IPS-18c (cell line): ENCODE results near the gene CNGB1.
"Not testable (repeated sequence)": the region's sequence is repeated elsewhere in the genome, so short reads cannot be mapped to it uniquely, and the experiment has no call there.

ENCODE experiments used
- H3K4me3 ChIP-seq: 2 replicates; pipeline ENCODE4 v1.7.0; 2013; ENCODE audit warnings: low read depth, mild to moderate bottlenecking, low read length, moderate library complexity; ENCODE audit not compliant: insufficient read depth
- H3K9me3 ChIP-seq: one replicate; pipeline ENCODE4 v1.6.1; 2013; ENCODE audit warnings: mild to moderate bottlenecking, low read length, moderate library complexity; ENCODE audit not compliant: control insufficient read depth, insufficient read depth

CNGB1 gene

DNA sequence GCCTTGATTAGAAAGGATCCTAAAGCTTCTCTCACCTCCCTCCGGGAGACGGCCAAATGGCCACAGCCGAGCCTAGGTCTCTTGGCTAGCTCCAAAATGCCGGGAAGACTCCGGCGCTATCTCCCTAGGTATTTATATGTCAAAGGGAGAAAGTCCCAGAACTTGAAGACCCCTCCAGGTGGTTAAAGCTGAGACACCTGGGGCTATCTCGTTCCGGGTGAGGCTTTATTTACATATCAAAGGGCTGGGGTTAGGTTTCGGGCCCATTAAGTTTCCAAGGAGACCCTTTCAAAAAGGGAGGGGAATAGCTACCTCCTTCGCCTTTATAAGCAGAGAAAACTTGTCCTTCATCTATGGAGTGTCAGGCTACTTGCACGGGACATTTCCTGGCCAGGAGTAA is 97.7 kb downstream of the CNGB1 start:
- Histone ChIP-seq H3K4me3 (no peak overlapping the region; the same call in 1 of the 2 replicates), H3K9me3 (peaks cover 2% of the 10 kb centered on the region)

DNA sequence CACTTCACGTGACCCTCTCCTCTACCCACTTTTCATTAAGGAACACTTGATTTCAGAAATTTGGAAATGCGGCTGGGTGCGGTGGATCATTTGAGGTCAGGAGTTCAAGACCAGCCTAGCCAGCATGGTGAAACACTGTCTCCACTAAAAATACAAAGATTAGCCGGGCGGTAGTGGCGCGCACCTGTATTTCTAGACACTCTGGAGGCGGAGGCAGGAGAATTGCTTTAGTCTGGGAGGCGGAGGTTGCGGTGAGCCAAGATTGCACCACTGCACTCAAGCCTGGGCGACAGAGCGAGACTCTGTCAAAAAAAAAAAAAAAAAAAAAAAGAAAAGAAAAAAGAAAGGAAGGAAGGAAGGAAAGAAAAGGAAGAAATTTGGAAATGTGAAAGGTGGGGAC is 98.2 kb downstream of the CNGB1 start:
- not testable (repeated sequence) for H3K4me3 ChIP-seq, H3K9me3 ChIP-seq

DNA sequence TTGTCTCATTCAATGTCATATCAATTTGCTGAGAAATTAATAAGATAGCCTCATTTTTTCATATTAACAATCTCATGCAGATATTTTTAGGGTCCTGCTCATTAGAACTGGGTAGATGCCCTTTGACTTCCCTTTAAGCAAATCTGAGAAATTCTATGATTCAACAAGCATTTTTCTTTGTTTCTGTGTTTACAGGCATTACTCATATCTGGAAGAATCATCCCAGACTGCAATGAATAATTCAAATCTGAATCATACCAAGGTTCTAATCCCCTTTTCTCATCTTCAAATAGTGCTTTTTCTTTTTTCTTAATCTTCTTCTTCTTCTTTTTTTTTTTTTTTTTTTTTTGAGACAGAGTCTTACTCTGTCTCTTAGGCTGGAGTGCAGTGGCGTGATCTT is 99.5 kb downstream of the CNGB1 start:
- H3K9me3 ChIP-seq: peaks cover 2% of the 10 kb centered on the region
- no peak overlapping the region for H3K4me3 ChIP-seq

DNA sequence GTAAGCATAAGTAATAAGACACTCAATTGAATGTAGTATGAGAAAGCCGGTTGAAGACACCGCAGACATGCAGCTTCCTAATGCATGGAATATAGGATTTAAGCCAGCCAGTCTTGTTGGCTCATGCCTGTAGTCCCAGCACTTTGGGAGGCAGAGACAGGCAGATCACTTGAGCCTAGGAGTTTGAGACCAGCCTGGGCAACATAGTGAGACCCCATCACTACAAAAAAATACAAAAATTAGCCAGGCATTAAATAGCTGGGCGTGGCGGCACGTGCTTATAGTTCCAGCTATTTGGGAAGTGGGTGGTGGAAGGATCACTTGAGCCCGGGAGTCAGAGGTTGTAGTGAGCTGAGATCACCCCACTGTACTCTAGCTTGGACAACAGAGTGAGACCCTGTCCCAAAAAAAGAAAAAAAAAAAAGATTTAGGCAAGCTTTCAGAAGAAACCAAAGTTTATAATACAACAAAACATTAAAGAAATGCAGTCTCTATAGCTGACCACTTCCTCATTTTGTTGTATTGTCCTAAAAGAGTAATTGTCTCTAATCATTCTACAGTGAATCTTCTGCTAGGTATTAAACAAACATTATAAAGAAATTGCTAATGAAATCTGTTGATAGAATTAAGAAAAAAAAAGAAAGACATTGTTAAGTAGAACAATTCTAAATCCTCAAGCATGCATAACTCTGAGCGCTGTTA is 100.0 kb downstream of the CNGB1 start:
- H3K4me3 ChIP-seq: no peak overlapping the region

GRCh38 chr16:57868913-57869520 is 101.9 kb downstream of the CNGB1 start:
- H3K4me3 ChIP-seq: no peak overlapping the region
- H3K9me3 ChIP-seq: no peaks in the 10 kb centered on the region

More for the DNA sequence above, 100.0 kb downstream of the CNGB1 start:
- H3K9me3 ChIP-seq: peaks cover 2% of the 10 kb centered on the region

- Histone ChIP-seq H3K4me3 (no peak overlapping the region), H3K9me3 (no peaks in the 10 kb centered on the region)
Measured at GRCh38 chr16:57867000-57867561, 103.8 kb downstream of the CNGB1 start.

DNA sequence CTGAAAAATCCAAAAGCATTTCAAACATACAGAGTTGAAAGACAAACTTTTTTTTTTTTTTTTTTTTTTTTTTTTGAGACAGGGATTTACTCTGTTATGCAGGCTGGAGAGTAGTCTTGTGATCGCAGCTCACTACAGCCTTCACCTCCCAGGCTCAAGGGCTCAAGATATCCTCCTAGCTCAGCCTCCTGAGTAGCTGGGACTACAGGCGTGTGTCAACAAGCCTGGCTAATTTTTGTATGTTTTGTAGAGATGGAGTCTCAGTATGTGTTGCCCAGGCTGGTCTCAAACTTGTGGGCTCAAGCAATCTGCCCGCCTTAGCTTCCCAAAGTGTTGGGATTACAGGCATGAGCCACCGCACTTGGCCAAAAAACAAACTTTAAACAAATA is 104.4 kb downstream of the CNGB1 start:
- H3K4me3 ChIP-seq: no peak overlapping the region
- no peaks in the 10 kb centered on the region for H3K9me3 ChIP-seq

GRCh38 chr16:57865746-57866528 is 105.0 kb downstream of the CNGB1 start:
- Histone ChIP-seq H3K4me3 (no peak overlapping the region), H3K9me3 (no peaks in the 10 kb centered on the region)

- Histone ChIP-seq H3K9me3 (no peaks in the 10 kb centered on the region), H3K4me3 (no peak overlapping the region)
Measured at GRCh38 chr16:57863434-57864160, 107.3 kb downstream of the CNGB1 start.

- Histone ChIP-seq H3K9me3 (no peaks in the 10 kb centered on the region), H3K4me3 (no peak overlapping the region)
Measured at GRCh38 chr16:57862698-57863433, 108.1 kb downstream of the CNGB1 start.

GRCh38 chr16:57859331-57859730 is 111.6 kb downstream of the CNGB1 start:
- H3K4me3 ChIP-seq: no peak overlapping the region
- no peaks in the 10 kb centered on the region for H3K9me3 ChIP-seq

- no peak overlapping the region for H3K4me3 ChIP-seq
- no peaks in the 10 kb centered on the region for H3K9me3 ChIP-seq
Measured at GRCh38 chr16:57858635-57859034, 112.3 kb downstream of the CNGB1 start.

DNA sequence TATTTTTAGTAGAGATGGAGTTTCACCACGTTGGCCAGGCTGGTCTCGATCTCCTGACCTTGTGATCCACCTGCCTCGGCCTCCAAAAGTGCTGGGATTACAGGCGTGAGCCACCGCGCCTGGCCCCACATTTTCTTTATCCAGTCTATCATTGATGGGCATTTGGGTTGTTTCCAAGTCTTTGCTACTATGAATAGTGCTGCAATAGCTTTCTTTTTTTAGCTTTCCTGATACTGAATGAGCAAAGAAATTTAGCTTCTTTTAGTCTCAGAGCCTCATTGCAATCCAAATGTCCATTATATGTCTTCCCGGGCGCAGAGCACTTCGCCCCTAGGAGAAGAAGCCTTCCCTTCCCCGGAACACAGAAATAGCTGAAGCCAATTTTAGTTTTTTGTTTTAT is 112.9 kb downstream of the CNGB1 start:
- not testable (repeated sequence) for H3K9me3 ChIP-seq

GRCh38 chr16:57855188-57855587 is 115.7 kb downstream of the CNGB1 start:
- H3K9me3 ChIP-seq: no peaks in the 10 kb centered on the region
- H3K4me3 ChIP-seq: no peak overlapping the region

More for the DNA sequence above, 112.9 kb downstream of the CNGB1 start:
- not testable (repeated sequence) for H3K4me3 ChIP-seq

- H3K9me3 ChIP-seq: no peaks in the 10 kb centered on the region
- H3K4me3 ChIP-seq: no peak overlapping the region
Measured at GRCh38 chr16:57852189-57852588, 118.7 kb downstream of the CNGB1 start.

- Histone ChIP-seq H3K9me3 (no peaks in the 10 kb centered on the region), H3K4me3 (no peak overlapping the region)
Measured at GRCh38 chr16:57848181-57848580, 122.7 kb downstream of the CNGB1 start.

DNA sequence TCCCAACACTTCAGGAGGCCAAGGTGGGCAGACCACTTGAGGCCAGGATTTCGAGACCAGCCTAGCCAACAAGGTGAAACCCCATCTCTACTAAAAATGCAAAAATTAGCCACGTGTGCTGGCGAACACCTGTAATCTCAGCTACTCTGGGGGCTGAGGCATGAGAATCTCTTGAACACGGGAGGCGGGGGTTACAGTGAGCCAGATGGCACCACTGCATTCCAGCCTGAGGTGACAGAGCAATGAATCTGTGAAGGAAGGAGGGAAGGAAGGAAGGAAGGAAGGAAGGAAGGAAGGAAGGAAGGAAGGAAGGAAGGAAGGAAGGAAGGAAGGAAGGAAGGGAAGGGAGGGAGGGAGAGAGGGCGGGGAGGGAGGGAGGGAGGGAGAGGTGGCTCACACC is 124.0 kb downstream of the CNGB1 start:
- not testable (repeated sequence) for H3K9me3 ChIP-seq, H3K4me3 ChIP-seq
